HepG2 (cell line): ENCODE data around the gene CCDC28A. TPM values are rescaled to one million over a fixed set of nuclear protein-coding genes. Genes with fewer than 3 reads are reported as not detected.

ENCODE experiments used
- AFF4 ChIP-seq: sonication (generic); formaldehyde crosslinking; IDR thresholded peaks from 2 replicates; pipeline ENCODE4 v1.4.0; 2020; ENCODE audit warnings: missing genetic modification reagents
- GRHL1 ChIP-seq: sonication (generic); formaldehyde crosslinking; conservative IDR thresholded peaks from 2 replicates; pipeline ENCODE4 v1.8.0; 2022; ENCODE audit warnings: missing genetic modification reagents
- HIC2 ChIP-seq: sonication (generic); formaldehyde crosslinking; IDR thresholded peaks from 2 replicates; pipeline ENCODE4 v1.9.0; 2022; ENCODE audit warnings: low read depth, missing genetic modification reagents
- HNRNPH1 ChIP-seq: fragments of 200-400 bp; formaldehyde crosslinking; optimal IDR thresholded peaks from 2 replicates; pipeline ENCODE3; 2017; ENCODE audit warnings: mild to moderate bottlenecking, low read depth, low read length
- HOXD1 ChIP-seq: sonication (generic); formaldehyde crosslinking; IDR thresholded peaks from 2 replicates; pipeline ENCODE4 v1.5.0; 2020; ENCODE audit warnings: missing genetic modification reagents
- KLF11 ChIP-seq: IDR thresholded peaks from 2 replicates; pipeline ENCODE4 v1.6.1; 2016; ENCODE audit warnings: missing compliant biosample characterization
- MNT ChIP-seq: fragments of 450-650 bp; IDR thresholded peaks from 2 replicates; pipeline ENCODE4 v1.6.1; 2016
- RAD21 ChIP-seq: fragments of 450-650 bp; formaldehyde crosslinking; IDR thresholded peaks from 2 replicates; pipeline ENCODE4 v1.5.0; 2020; ENCODE audit warnings: mild to moderate bottlenecking
- SAP130 ChIP-seq: IDR thresholded peaks from 2 replicates; pipeline ENCODE4 v1.6.1; 2016; ENCODE audit warnings: low read depth
- SIN3A ChIP-seq: IDR thresholded peaks from 2 replicates; pipeline ENCODE4 v1.6.1; 2011; ENCODE audit warnings: low read depth, mild to moderate bottlenecking, control low read depth, low read length, borderline replicate concordance
- SP1 ChIP-seq, 2 experiments: fragments of 450-650 bp in 1 of 2; sonication (generic) in 1 of 2; formaldehyde crosslinking in 1 of 2; IDR thresholded peaks; 2 replicates each; pipeline versions ENCODE4 v1.4.0 to v1.6.1; 2016 to 2020; ENCODE audit warnings: missing genetic modification reagents in 1 of 2
- TSC22D2 ChIP-seq: sonication (generic); formaldehyde crosslinking; IDR thresholded peaks from 2 replicates; pipeline ENCODE4 v1.5.1; 2020; ENCODE audit warnings: missing genetic modification reagents, mild to moderate bottlenecking, borderline replicate concordance
- ZBTB25 ChIP-seq: IDR thresholded peaks from 2 replicates; pipeline ENCODE4 v1.6.1; 2018; ENCODE audit warnings: missing genetic modification reagents
- ZFP82 ChIP-seq: sonication (generic); formaldehyde crosslinking; IDR thresholded peaks from 2 replicates; pipeline ENCODE4 v1.5.1; 2020; ENCODE audit warnings: mild to moderate bottlenecking, missing genetic modification reagents, borderline replicate concordance
- ZKSCAN1 ChIP-seq: fragments of 150-350 bp; IDR thresholded peaks from 2 replicates; pipeline ENCODE4 v1.6.1; 2014; ENCODE audit warnings: low read length
- ZNF17 ChIP-seq: sonication (generic); formaldehyde crosslinking; IDR thresholded peaks from 2 replicates; pipeline ENCODE4 v1.5.0; 2020; ENCODE audit warnings: mild to moderate bottlenecking, missing genetic modification reagents
- ZNF850 ChIP-seq: sonication (generic); formaldehyde crosslinking; conservative IDR thresholded peaks from 2 replicates; pipeline ENCODE4 v1.9.0; 2021; ENCODE audit warnings: mild to moderate bottlenecking, missing genetic modification reagents
- ZSCAN5A ChIP-seq: sonication (generic); formaldehyde crosslinking; IDR thresholded peaks from 2 replicates; pipeline ENCODE4 v1.8.0; 2022; ENCODE audit warnings: mild to moderate bottlenecking, missing genetic modification reagents, borderline replicate concordance
- polyA plus RNA-seq, 8 experiments: library from polyadenylated mRNA; depleted of rRNA in 3 of 8; stranded (reverse) in 7 of 8; unstranded in 1 of 8; fragments of >200 nt; fragmentation: Illumina TruSeq in 4 of 8; extraction: Trizol in 4 of 8; gene quantifications; 2 replicates each; pipeline versions ENCODE4 v1.2.1 to v1.2.3, GENCODE V29; 2011 to 2016; ENCODE audit warnings: low read depth in 4 of 8, missing spikeins in 1 of 8, mixed read lengths in 1 of 8; ENCODE audit not compliant: insufficient read depth in 1 of 8
- total RNA-seq, 5 experiments: library from RNA; depleted of rRNA; stranded (reverse); fragments of >200 nt; fragmentation: Illumina TruSeq; extraction: Trizol; gene quantifications; 2 replicates each; pipeline ENCODE4 v1.2.3, GENCODE V29; 2016; ENCODE audit warnings: low read depth in 1 of 5

CCDC28A gene
- total and polyA plus RNA-seq, 2 of the 13 experiments (the other 11 are each of a cell fraction or from before 2014, with no cell fraction given), result 15.8 TPM

GRCh38 chr6:138724015-138724414 is 49.6 kb upstream of the CCDC28A start (continued):
- no peak for TF ChIP-seq ZSCAN5A (CRISPR knock-in tag)
- TF ChIP-seq SAP130 (CRISPR knock-in tag), result peak; percentile 28; the same call in 1 of the 2 replicates
- TF ChIP-seq ZNF17 (CRISPR knock-in tag), result no peak
- no peak for TF ChIP-seq TSC22D2 (CRISPR knock-in tag)
- no peak for TF ChIP-seq HNRNPH1
- no peak for TF ChIP-seq KLF11
- no peak for TF ChIP-seq ZKSCAN1
- no peak for TF ChIP-seq ZFP82 (CRISPR knock-in tag)
- TF ChIP-seq MNT, result no peak
- TF ChIP-seq HIC2 (CRISPR knock-in tag), result no peak
- no peak for TF ChIP-seq AFF4 (CRISPR knock-in tag)
- no peak for TF ChIP-seq SP1 (IDR thresholded peaks at IDR 0.05)
- no peak for TF ChIP-seq SP1 (CRISPR knock-in tag; IDR thresholded peaks at IDR 0.05)
- no peak for TF ChIP-seq HOXD1 (CRISPR knock-in tag)
- TF ChIP-seq GRHL1 (CRISPR knock-in tag), result no peak
- TF ChIP-seq ZNF850 (CRISPR knock-in tag), result no peak
- TF ChIP-seq SIN3A, result no peak
- TF ChIP-seq RAD21, result no peak
- TF ChIP-seq ZBTB25, result 0 out of 2 replicates have a peak, but pooled peaks have one; percentile 44
